SHP77 (cell line): ENCODE measurements around the gene PRLH.
"Not testable (repeated sequence)": the region's sequence is repeated elsewhere in the genome, so short reads cannot be mapped to it uniquely, and the experiment has no call there.

ENCODE experiments used
- DNase-seq, 2 experiments: peaks; one replicate each; lab custom pipeline; 2025; lab: John Stamatoyannopoulos, UW

PRLH gene

GRCh38 chr2:237600205-237600846 lies 34.0 kb downstream of the PRLH start:
- DNase-seq: peak; percentile 30 to 31

- DNase-seq: no peak
These were observed 35.2 kb downstream of the PRLH start for GRCh38 chr2:237601453-237602116.

- no peak for DNase-seq
These were observed 36.0 kb downstream of the PRLH start for GRCh38 chr2:237602409-237602808.

- DNase-seq: no peak
These were observed 36.8 kb downstream of the PRLH start for GRCh38 chr2:237603049-237603717.

GRCh38 chr2:237603718-237604362 lies 37.5 kb downstream of the PRLH start:
- peak in 1 of 2 experiments; percentile 25 for DNase-seq

- DNase-seq: no peak
These were observed 38.0 kb downstream of the PRLH start for GRCh38 chr2:237604391-237604790.

- DNase-seq: peak in 1 of 2 experiments; percentile 19
These were observed 38.6 kb downstream of the PRLH start for GRCh38 chr2:237604960-237605359.

- not testable (repeated sequence) for DNase-seq
These were observed 40.1 kb downstream of the PRLH start for GRCh38 chr2:237606522-237606921.

GRCh38 chr2:237612527-237613357 lies 46.4 kb downstream of the PRLH start:
- DNase-seq: no peak

GRCh38 chr2:237613679-237614078 lies 47.3 kb downstream of the PRLH start:
- no peak for DNase-seq

- no peak for DNase-seq
These were observed 47.9 kb downstream of the PRLH start for GRCh38 chr2:237614151-237614720.

GRCh38 chr2:237615631-237616249 lies 49.4 kb downstream of the PRLH start:
- no peak for DNase-seq

GRCh38 chr2:237616373-237616733 lies 50.0 kb downstream of the PRLH start:
- DNase-seq: no peak
